8988T (cell line): ENCODE data around the gene LDB2.
"Not testable (repeated sequence)": the region's sequence is repeated elsewhere in the genome, so short reads cannot be mapped to it uniquely, and the experiment has no call there.

Source experiments
- DNase-seq: peaks from one replicate; pipeline ENCODE4 v3.0.0; 2011

The LDB2 gene

DNA sequence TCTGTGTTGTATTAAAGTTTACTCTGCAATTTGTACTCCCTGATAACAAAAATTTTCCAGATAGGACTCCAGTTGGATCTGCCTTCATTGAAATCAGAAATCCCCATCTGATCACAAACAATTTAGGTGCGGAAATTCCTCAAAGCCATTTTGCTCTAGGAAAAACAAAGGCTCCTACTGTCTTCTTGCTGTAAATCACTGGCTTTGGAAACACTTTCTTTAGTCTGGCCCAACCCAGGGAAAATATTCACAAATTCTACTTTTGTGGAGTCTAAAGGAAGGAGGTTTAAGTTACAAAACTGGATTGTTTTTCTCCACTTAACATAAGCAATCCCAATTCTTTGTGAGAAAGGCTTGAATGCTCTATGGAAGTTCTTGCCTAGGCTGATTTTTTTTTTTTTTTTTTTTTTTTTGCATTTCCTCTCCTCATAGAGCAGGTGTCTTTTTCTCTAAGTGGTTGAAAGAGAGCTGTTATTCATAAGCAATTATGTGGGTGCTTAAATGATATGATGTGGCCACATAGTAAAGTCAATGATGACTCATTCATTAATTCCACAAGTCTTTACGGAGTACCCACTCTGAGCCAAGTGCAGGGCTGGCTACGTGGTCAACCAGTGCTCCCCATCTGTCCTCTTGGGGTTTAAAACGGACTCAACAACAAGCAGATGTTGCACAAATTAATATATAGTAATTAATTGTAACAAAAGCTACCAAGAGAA lies 261.4 kb downstream of the LDB2 start:
- no peak for DNase-seq

DNA sequence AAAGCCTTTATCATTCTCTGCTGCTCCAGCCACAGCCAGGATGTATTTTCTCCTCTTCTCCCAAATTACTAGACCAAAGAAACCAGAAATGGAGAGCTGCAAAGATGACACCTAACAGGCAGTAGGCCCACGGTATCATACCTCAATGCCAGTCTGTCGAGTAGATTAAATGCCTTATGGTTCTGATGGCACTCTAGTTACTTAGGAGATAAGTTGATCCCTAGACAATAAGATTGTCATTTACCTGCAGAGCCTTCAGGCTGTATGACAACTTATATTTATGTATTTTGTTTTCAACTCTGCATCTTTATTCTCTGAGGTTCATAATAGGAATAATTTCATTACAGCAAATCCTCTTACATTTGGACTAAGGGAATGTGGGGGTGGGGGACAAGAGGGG lies 262.1 kb downstream of the LDB2 start:
- no peak for DNase-seq

DNA sequence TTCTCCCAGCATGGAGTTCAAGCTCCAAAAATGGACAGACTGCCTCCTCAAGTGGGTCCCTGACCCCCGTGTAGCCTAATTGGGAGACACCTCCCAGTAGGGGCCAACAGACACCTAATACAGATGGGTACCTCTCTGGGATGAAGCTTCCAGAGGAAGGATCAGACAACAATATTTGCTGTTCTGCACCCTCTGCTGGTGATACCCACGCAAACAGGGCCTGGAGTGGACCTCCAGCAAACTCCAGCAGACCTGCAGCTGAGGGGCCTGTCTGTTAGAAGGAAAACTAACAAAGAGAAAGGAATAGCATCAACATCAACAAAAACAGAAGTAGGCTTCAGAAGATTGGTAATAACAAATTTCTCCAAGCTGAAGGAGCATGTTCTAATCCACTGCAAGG lies 269.2 kb downstream of the LDB2 start:
- not testable (repeated sequence) for DNase-seq

DNA sequence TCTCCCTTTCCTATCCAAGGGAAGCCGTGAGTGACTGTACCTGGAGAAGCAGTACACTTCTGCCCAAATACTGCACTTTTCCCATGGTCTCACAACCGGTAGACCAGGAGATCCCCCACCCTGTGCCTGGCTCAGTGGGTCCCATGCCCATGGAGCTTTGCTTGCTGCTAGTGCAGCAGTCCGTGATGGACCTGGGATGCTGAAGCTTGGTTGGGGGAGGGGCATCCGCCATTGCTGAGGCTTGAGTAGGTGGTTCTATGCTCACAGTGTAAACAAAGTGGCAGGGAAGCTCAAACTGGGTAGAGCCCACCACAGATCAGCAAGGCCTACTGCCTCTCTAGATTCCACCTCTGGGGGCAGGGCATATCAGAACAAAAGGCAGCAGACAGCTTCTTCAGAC lies 269.6 kb downstream of the LDB2 start:
- not testable (repeated sequence) for DNase-seq

DNA sequence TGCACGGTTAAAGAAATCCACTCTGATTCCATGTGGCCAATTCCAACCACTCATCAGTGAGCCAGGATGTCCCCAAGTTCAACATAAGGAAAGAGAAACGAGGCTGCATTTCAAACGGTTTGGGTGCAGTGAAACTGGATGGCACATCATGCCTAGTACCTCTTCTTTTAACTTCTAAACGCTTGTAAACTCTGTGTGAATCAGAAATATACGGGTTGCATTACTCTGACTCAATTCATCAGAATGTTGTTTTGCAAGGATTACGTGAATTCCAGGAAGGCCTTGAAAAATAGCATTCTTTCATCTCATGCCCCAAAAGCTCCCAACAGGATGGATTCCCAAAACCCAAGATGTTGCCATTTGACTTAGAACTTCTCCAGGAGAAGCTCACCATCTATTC lies 270.4 kb downstream of the LDB2 start:
- DNase-seq: no peak

DNA sequence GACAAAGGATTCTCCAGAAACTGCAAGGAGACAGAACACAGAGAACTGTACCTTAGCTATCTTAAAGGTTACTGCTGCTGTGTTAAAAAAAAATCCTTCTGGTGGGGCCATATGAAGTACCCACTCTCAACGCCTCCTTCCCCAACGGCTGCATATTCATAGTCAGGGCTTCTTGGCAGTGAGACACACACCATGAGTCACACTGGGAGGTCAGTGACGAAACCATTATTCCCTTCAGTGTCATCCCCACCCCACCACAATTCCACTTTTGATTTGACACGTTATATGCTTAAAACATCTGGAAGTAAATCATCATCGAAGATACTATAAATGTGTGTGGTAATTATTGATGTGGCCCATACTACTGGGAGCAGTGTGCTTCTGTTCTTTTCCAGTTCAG lies 271.5 kb downstream of the LDB2 start:
- no peak for DNase-seq

DNA sequence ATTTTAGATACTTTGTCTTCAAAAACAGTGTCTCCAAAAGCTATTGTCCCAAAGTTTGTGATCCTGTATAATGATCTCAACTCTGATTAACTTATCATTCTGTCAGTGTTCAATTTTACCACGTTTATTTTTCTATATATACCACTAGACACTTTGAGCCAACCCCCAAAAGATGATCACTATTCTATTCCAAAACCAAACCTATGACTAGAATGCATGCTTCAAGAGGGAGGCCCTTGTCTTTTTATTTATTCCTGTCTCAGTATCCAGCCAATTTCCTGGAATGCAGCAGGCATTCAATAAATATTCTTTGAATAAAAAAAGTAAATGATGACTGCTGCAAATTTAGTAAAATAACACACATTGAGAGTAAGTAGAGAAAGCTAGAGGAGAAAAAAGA lies 275.6 kb downstream of the LDB2 start:
- no peak for DNase-seq

DNA sequence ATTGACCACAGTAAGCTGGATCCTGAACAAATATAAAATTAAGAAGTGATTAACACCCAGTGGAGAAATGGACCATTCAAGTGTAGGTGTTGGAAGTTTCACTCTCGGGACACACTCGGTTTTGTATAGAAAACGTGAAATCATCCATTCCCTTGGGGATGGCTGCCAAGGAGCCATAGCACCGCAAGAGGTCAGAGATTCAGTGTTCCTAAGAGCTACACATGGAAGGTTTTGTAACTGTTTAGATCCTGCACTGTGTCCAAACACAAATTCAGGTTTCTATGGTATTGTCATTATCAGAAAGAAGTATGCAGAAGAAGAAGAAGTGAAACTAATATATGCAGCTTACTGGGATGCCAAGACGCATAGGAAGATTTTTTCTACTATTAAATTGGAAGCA lies 281.0 kb downstream of the LDB2 start:
- no peak for DNase-seq

DNA sequence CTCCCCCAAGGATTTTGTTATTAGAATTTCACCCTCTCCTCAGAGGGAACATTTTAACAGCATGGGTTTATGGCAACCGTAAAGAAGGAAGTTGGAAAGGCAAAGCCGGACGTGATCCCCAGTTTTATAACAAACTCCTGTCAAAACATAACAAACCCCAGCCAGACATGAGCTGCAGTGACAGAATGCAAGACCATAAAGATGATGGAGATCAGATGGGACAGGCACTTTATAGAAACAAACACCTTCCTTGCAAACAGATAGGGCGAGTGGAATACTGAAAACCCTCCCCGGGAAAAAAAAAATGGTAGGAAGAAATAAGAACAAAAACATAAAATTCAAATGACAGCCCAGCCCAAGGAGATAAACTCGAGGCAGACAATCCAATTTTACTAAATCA lies 281.4 kb downstream of the LDB2 start:
- DNase-seq: no peak

DNA sequence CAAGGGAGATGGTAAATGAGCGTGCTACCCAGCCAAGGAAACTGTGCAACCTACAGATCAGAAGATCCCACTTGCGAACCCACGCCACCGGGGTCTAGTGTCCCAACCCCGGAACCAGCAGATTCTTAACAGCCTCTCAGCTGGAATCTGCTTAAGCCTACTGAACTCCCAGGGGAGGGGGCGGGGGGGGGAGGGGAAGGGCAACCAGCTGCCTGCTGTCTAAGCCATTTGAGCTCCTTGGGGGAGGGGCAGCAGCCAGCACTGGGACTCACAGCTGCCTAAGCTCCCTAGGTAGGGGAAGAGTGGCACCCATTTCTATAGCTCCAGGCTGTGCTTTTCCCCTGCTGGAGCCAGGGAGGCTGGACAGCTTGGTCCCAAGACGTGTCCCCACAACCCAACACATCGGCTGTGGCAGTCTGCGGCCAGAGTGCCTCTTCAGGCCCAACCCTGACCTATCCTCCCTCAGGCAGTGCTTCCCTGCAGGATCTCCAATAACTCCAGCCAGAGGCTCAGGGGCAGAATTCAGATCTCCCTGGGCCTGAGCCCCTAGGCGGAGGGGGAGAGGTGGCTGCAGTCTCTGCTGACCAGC lies 289.2 kb downstream of the LDB2 start:
- no peak for DNase-seq

DNA sequence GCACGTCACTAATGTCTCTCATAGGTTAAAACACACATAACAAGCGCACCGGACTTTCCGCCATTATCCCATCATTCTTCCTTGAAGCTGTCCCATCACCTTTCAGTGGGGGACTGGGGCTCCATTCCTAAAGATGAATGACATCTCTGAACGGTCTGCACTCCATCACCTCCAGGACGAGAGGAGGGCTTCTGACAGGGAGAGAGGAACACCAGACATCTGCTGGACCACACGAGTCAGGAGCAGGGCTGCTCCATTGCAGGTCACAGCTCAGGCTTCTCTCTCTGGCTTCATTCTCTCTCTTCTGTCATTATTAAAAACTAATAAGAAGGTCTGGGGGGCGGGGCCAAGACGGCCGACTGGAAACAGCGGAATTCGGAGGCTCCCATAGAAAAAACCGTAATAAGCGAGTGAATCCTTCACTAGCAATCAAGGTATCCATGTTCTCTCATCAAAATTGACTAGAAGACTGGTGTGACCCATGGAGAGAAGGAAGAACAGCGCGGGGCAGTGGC lies 289.8 kb downstream of the LDB2 start:
- DNase-seq: no peak

DNA sequence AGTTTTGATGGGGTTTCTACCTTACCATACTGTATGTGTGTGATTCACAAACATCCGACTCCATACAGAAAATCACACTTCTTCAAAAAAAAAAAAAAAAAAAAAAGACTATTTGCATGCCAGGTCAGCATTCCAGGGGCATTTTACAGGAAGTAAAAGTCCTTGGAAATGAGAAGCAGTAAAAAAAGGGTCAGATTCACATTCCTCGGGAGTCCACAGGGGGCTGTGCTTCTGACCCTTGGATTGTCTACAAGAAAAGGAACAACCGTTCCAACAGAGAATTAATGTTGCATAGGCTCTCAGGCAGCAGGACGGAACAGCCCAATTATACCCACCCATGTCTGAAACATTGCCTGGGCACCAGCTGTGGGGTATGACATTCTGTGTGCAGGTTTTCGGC lies 290.3 kb downstream of the LDB2 start:
- DNase-seq: no peak

DNA sequence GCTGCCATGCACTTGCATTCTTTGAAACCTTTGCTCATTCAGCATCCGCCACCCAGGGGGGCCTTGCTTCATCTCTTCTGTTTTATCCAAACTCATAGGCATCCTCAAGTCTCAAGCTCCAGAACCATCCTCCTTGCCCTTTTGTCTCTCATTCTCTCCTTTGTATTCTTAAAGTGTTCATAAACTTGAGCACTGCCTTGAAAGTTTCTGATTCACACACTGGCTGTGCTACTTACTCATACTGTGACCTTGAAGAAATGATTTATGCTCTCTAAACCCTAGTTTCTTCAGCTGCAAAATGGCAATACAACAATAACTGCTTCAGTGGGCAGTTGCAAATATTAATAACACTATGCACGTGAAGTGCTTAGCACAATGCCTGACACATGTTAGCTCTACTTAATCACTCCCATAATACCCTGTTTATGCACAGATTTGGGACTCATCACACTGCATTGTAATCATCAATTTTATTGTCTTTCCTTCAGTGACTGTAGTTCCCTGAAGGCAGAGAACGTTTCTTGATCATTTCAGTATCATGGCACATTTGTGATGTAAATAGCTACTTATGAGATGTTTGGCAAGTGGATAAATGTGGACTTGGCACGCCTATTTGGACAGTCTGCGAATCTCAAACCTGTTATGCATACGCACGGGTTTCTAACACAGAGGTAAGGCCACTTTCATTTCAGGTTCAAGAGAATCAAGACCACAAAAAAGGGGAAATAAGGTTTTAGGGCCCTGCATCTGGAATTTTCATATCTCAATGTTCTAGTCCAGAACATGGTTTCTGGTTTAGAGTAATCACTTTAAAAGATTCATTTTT lies 291.0 kb downstream of the LDB2 start:
- DNase-seq: no peak

DNA sequence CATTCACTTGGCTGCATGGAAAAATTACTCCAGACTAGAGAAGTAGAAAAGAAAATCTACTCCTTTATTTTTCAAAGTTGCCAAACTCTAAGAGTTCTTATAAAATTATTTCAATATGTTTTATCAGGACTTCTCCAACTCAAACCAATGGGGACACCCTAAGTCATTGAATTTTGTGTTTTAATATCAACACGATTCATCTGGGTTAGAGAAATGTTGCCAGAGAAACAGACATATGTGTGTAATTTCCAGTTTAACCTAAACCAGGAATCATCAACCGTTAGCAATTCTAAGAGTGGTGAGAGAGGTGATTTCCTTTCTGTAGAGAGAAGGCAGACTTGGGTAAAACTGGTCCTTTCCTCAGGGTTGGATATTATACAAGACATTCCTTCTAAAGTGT lies 291.8 kb downstream of the LDB2 start:
- no peak for DNase-seq

DNA sequence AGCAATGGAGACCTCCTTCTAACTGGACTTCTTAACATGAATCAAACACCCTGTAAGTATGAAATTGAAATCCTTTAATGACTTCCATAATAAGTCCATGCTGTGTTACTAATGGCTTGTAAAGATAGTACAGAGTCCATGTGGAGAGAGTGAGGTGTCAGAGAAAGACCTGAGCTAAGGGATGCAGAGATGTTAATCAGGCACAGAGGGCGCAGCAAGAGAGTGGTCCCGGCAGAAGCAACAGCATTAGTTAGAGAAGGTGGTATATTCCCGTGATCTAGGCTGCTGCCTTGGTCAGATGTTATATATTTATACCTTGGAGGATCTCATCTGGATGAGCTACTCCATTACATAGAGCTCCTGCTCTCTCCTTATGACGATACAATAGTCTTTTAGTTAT lies 295.3 kb downstream of the LDB2 start:
- no peak for DNase-seq

DNA sequence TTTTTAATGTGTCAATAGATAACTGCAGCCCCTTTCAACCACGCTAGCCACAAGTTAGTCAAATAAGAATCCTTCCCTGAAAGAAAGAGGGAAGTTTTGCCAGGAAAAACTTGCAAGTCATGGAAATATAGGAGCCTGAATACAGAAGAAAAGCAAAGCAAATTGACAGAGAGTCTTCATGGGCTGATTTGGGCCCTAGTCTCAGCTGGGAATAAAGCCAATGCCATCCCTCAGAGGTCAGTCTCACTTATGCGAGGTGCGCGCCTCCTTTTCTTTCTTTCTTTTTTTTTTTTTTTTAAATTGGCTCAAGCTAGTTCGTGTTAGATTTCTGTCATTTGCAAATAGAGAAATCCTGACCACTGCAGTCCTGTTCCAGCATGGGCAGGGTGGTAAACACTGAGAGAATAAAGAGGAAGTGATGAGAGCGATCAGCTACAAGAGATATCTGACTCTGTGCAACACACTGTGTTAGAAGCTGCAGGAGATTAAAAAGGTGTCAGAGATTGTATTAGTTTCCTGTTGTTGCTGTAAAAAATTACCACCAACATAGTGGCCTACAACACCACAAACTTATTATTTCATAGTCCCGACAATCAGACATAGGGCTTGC lies 299.7 kb downstream of the LDB2 start:
- DNase-seq: no peak

DNA sequence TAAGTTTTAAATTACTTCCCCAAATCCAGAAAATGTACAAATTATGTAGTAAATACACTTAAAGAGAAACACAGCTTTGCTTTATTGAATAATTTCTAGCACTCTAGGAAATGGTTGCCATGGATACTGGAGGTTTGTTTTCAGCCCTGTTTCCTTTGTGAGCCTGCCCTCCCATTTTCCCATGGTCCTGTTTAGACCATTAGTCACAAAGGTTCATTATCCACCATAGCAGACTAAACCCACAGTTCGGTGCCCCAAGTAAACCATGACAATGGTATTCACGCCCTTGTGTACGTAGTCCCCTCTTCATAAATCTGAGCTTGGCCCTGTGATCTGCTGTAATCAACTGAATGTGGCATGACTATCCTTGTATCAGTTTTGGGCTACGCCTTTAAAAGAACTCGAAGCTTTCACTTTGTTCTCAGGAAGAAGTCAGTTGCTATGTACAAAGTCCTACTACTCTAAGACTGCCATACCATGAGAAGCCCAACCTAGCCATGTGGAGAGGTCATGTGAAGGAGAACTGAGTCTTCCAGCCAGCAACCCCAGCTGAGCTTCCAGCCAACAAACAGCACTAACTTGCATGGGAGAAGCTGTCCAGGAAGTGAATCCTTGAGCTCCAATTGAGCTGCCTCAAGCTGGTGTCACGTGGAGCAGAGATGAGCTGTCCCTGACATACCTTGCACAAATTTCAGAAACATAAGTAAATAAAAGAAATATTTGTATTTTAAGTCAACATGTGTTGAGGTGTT lies 300.4 kb downstream of the LDB2 start:
- no peak for DNase-seq

DNA sequence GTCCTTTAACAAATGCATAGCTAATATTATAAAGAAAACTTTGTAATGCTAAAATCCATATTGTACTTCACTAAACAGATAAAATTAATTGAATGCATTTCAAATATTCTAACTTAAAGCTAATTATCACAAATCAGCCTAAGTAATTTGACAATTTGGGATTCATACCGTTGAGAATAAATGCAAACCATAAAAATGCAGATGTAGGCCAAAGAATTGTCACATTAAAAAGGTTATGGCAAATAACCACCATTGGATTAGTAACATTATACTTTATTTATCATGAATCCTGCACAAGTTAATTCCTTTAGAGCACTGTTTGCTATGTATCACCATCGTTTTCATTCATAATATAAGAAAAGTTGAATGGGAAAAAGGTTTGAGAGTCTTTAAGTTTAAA lies 301.0 kb downstream of the LDB2 start:
- no peak for DNase-seq

DNA sequence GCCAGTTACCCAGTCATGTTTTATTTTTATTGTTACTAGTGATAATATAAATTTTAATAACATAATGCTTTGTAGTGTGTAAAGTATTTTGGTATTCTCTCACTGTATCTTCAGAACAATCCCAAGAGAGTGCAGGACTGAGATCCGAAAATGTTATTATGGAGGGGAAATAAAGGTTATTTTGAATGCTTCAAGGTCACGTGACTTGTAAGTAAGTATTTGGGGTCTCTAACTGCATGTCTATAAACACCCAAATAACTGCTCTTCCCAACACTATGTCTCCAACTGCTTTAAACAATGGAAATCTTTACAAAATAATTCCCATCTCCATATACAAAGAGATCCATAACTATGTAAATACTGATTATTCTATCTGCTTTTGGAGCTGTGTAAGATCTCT lies 302.2 kb downstream of the LDB2 start:
- no peak for DNase-seq

DNA sequence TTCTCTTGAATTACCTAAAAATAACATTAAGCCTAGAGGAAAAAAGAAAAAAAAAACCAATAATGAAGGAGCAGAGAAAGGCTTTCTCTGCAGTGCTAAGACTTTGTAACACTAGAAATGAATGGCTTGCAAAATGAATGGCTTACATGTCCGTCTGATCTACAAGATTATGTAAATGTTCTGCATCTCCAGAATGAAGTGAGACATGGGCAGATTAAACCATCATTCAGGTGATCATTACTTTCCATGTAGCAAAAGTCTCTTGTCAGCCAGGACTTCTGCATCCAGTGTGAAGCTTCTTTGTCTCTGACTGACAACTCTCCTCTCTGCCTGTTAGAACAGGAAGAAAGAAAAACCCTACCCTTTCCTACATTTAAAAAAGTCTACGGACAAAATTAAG lies 304.3 kb downstream of the LDB2 start:
- no peak for DNase-seq

DNA sequence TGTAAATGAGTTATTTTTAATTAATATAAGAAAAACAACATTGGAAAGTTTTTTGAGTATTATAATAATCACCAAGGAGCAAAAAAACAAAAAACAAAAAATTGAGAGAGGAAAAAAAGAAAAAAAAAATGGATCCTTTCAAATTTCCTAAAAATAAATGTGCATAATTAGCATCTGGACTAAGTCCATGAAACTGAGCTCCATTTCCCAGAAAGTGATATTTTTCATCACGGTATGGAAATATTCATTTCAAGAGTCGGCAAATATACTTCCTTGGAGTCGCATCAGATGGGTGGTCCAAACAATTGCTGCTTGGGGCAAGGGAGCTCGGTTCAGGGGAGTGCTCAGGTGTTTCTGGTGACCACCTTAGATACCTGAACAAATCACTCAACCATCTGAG lies 305.1 kb downstream of the LDB2 start:
- DNase-seq: no peak

DNA sequence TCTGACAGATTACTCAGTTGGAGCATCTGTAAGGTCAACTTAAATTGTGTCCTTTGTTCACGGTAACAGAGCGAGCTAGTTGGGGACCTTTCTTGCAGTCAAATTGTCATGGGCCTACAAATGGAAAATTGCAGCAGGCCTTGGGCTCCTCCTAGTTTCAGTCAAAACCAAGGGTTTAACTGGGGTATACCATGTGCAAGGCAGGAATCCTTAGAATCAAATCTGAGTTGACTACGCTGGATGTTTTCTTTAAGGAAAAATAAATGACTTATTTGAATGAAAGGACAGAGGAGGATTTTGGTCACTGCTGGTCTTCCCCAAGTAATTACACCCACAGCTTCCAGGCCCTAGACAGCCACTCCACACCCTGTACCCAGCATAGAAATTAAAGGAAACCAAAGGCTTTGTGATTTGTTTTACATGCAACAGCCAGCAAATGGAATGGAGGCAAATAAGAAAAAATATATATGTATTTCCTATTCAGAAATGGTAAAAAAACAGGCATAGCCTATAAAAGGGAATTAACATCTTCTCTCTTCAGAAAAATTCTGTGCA lies 307.1 kb downstream of the LDB2 start:
- no peak for DNase-seq

DNA sequence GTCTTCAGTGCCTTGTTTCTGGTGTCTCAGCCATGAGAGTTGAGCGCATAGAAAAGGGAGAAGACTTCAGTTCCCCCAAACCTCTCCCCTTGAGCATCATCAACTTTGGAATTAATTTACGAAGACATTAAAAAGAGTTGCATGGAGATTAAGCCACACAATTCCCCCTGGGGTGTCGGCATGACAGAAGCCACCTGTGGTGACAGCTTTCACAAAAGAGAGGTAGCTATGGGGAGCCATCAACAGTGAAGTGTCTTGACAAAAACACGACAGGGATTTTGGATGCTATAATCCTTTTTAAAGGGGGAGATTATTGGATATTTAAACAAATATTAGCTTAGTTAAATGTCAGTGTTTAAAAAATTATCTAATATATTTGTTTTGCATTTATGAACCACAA lies 307.6 kb downstream of the LDB2 start:
- no peak for DNase-seq
